Activated CD4-positive, alpha-beta memory T cell treated with anti-CD3 and anti-CD28 coated beads, Interleukin-2, amount 10 ng/mL, durations not matched to agents 7 days and 5 days (primary cell): Measurements from ENCODE around the gene PSTPIP1. TPM values are rescaled to one million over a fixed set of nuclear protein-coding genes. Genes with fewer than 3 reads are reported as not detected.
A peak's percentile ranks its signal among the peaks of the same experiment; 100 is the strongest.

Experiments
- CTCF ChIA-PET: fragments of 350-600 bp; sonication (Branson Sonifier 250); formaldehyde crosslinking; loops from one replicate; lab custom pipeline; 2021; ENCODE audit warnings: antibody characterized with exemption, inconsistent platforms; lab: Charles Lee
- POLR2A ChIA-PET: fragments of 350-600 bp; sonication (Branson Sonifier 250); formaldehyde crosslinking; loops from one replicate; lab custom pipeline; 2021; ENCODE audit warnings: antibody characterized with exemption; lab: Charles Lee
- DNase-seq: peaks from one replicate; pipeline ENCODE4 v3.0.0-alpha.2; 2020
- H3K27ac Mint-ChIP-seq: one replicate; pipeline ENCODE4 v1.8.0; 2021; ENCODE audit warnings: mild to moderate bottlenecking, mixed read lengths
- H3K27me3 Mint-ChIP-seq: one replicate; pipeline ENCODE4 v1.8.0; 2021; ENCODE audit warnings: mixed read lengths
- H3K36me3 Mint-ChIP-seq: one replicate; pipeline ENCODE4 v1.8.0; 2021; ENCODE audit warnings: low read depth, mixed read lengths
- H3K4me1 Mint-ChIP-seq: one replicate; pipeline ENCODE4 v1.8.0; 2021; ENCODE audit warnings: mixed read lengths
- H3K4me3 Mint-ChIP-seq: one replicate; pipeline ENCODE4 v1.8.0; 2021; ENCODE audit warnings: mild to moderate bottlenecking, mixed read lengths
- H3K9me3 Mint-ChIP-seq: one replicate; pipeline ENCODE4 v1.8.0; 2021; ENCODE audit warnings: mixed read lengths
- total RNA-seq, 2 experiments: library from RNA; stranded (reverse); gene quantifications; one replicate each; pipeline ENCODE4 v1.2.3, GENCODE V29; 2021

The PSTPIP1 gene
- total RNA-seq, 2 experiments from 2014 or later, result 181 to 187 TPM

DNA sequence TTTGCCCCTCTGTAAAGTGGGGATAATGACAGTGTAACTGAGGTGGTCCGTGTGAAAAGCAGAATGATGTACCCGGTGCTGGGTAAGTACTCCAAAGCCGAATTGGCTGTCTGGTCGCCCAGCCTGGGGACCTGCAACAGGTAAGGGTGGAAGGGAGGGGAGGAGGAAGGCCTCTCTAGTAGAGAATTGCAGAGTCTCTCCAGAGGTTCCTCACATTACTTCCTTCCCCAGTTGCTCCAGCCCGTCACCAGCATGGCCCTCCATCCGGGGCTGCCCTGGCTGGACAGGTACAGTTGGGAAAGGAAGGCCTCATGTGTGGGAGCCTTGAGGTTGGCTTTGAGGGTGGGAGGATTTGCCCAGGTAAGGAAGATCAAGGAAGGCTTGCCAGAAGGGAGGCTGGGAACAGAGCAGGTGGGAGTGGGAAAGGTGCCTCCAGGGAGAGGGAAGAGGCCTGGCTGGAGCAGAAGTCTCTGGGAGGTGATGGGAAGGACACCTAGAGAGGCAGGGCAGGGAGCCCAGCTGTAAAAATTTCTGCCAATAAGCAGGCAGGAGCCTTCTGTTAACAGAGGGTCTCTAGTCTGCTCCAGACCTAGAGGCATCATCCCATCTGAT, 1.7 kb upstream of the PSTPIP1 start:
- ChIA-PET POLR2A (interaction anchor here (2.7 to 7.4 kb wide), 7 partner anchors 10 to 62 kb away, joined by 12 to 188 read pairs (median 41); partner anchors contain the start of gene RCN2), CTCF (interaction anchor here (1.0 to 6.1 kb wide), 6 partner anchors 16 to 52 kb away, joined by 3 to 41 read pairs (median 10); no protein-coding TSS in a partner anchor)
- no peaks in the 10 kb centered on the region for H3K27me3 Mint-ChIP-seq

DNA sequence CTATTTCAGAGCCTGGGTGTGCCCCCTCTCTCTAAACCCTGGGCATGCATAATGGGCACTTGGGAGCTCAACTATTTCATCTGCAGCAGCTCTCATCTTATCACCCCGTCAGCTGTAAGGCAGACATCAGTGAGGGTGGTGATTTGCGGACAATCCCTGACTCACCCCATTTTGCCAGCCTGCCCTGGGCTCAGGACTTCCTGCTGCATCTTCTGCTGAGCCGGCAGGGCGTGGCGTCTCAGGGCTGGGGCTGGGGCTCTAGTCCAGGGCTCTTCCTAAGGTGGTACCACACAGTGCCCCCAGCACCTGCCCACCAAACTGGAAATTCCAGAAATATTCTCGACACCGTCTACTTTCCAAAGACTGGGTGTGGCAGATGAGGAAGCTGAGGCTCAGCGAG, 925 bp upstream of the PSTPIP1 start:
- Mint-ChIP-seq H3K4me3 (peak overlapping the region; percentile 92), H3K9me3 (no peaks in the 10 kb centered on the region), H3K27me3 (no peaks in the 10 kb centered on the region), H3K36me3 (peaks cover 31% of the 10 kb centered on the region), H3K4me1 (peaks cover 74% of the 10 kb centered on the region), H3K27ac (peak overlapping the region; percentile 98)
- ChIA-PET CTCF (interaction anchor here (1.0 to 6.1 kb wide), 6 partner anchors 17 to 53 kb away, joined by 3 to 41 read pairs (median 10); no protein-coding TSS in a partner anchor), POLR2A (interaction anchor here (0.7 to 7.4 kb wide), 9 partner anchors 10 to 1542 kb away, joined by 3 to 188 read pairs (median 37); partner anchors contain the start of genes RCN2 and SIN3A)
- peak; percentile 83 for DNase-seq

More for the DNA sequence above, 1.7 kb upstream of the PSTPIP1 start:
- Mint-ChIP-seq H3K9me3 (no peaks in the 10 kb centered on the region), H3K36me3 (peaks cover 25% of the 10 kb centered on the region), H3K4me1 (peaks cover 74% of the 10 kb centered on the region), H3K27ac (peak overlapping the region; percentile 98), H3K4me3 (no peak overlapping the region)
- DNase-seq, result no peak

DNA sequence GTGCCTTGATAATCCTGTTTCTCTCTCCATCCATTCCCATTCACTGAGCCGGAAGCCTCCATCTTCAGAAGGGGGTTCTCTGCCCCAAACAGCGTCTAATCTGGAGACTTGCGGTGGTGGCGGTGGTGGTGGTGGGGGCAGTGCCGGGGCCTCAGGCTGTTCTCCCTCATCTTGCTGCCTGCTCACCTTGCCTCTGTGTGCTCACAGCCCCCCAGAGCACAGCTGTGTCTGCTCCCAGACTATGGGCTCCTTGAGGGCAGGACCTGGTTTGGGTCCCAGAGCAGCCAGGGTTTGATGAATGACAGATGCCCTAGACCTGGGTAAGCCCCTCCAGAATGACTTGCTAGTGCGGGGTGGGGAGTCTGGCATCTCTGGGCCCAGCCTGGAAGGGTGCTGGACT, 430 bp upstream of the PSTPIP1 start:
- peak overlapping the region; percentile 98 for H3K27ac Mint-ChIP-seq
- H3K4me1 Mint-ChIP-seq, result peaks cover 75% of the 10 kb centered on the region
- peak overlapping the region; percentile 92 for H3K4me3 Mint-ChIP-seq
- ChIA-PET CTCF (interaction anchor here (0.8 to 6.1 kb wide), 8 partner anchors 13 to 53 kb away, joined by 3 to 41 read pairs (median 7); no protein-coding TSS in a partner anchor), POLR2A (interaction anchor here (0.7 to 7.4 kb wide), 15 partner anchors 8 to 1543 kb away, joined by 3 to 188 read pairs (median 12); partner anchors contain the start of genes RCN2 and SIN3A)
- no peaks in the 10 kb centered on the region for H3K9me3 Mint-ChIP-seq
- no peaks in the 10 kb centered on the region for H3K27me3 Mint-ChIP-seq
- H3K36me3 Mint-ChIP-seq, result peaks cover 36% of the 10 kb centered on the region
- no peak for DNase-seq

DNA sequence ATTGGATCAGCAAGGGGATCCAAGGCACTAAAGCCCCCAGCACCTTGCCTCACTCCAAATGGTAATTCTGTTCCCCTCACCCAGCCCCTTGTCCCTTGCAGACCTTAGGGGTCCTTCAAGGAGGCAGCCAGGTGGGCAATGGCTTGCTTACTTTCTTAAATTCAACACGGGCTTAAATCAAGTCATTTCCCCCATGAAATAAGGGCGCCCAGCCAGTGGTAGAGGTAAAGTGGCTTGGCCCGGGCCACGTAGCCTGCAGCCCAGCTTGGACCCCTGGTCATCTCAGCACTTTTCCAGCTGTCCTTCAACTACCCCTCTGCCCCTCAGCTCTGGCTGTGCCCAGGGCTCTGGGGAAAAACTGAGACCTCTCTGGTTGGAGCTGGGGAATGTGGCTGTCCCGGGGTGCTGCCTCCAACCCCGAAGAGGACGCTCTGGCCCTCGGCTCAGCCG, 1.2 kb downstream of the PSTPIP1 start:
- Mint-ChIP-seq H3K4me3 (peak overlapping the region; percentile 92), H3K27ac (peak overlapping the region; percentile 98), H3K9me3 (no peaks in the 10 kb centered on the region), H3K4me1 (peaks cover 78% of the 10 kb centered on the region), H3K27me3 (no peaks in the 10 kb centered on the region), H3K36me3 (peaks cover 51% of the 10 kb centered on the region)
- no peak for DNase-seq
- ChIA-PET POLR2A (interaction anchor here (0.8 to 7.4 kb wide), 13 partner anchors 8 to 92 kb away, joined by 3 to 188 read pairs (median 18); partner anchors contain the start of gene RCN2), CTCF (interaction anchor here (1.6 to 6.1 kb wide), 7 partner anchors 8 to 55 kb away, joined by 3 to 41 read pairs (median 13); no protein-coding TSS in a partner anchor)

DNA sequence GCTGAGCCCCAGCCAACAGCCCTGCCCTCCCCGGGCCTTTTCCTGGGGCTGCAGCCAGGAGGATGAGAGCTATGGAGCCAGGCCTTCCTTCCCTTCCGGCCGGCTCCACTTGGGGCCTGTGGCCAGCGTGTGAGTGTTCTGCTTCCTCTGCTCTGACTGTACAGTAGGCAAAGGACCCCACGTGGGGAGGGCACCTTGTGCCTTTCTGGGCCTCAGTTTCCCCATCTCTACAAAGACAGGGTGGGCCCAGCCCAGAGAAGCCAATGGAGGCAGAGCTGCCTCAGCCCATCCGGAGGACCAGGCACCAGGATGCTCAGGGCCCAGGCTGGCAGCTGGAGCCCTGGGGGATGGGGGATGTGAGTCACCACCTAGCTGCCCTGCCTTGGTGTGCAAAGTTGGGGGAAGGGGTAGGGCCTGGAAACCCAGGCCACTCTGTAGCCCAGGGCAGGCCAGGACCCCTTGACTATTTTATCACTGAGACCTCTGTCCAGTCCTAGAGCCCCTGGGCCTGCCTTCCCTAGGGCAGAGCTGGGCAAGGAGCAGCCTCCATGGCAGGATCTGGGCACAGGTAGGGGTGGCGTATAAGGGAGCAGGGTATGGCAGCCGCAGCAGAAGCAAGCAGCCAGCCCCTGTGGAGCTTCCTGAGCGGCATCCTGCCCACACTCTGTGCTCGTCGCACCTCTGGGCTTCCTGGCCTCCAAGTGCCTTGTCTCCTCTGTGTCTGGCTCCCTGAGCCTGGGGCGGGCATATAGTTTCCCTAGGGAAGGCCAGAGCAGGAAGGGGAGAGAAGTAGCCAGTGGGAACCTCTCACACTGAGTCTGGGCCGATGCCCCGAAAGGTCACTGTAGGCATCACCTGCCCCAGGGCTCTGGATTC, 1.8 kb downstream of the PSTPIP1 start:
- H3K4me1 Mint-ChIP-seq, result peaks cover 78% of the 10 kb centered on the region
- peak overlapping the region; percentile 98 for H3K27ac Mint-ChIP-seq
- H3K4me3 Mint-ChIP-seq, result peak overlapping the region; percentile 92
- CTCF ChIA-PET, result interaction anchor here (1.2 to 6.1 kb wide), 6 partner anchors 9 to 55 kb away, joined by 4 to 41 read pairs (median 17); no protein-coding TSS in a partner anchor
- H3K36me3 Mint-ChIP-seq, result peaks cover 56% of the 10 kb centered on the region
- H3K9me3 Mint-ChIP-seq, result no peaks in the 10 kb centered on the region
- no peaks in the 10 kb centered on the region for H3K27me3 Mint-ChIP-seq
- peak; percentile 74 for DNase-seq
- POLR2A ChIA-PET, result interaction anchor here (0.7 to 7.4 kb wide), 14 partner anchors 9 to 93 kb away, joined by 3 to 188 read pairs (median 6); partner anchors contain the start of gene RCN2

DNA sequence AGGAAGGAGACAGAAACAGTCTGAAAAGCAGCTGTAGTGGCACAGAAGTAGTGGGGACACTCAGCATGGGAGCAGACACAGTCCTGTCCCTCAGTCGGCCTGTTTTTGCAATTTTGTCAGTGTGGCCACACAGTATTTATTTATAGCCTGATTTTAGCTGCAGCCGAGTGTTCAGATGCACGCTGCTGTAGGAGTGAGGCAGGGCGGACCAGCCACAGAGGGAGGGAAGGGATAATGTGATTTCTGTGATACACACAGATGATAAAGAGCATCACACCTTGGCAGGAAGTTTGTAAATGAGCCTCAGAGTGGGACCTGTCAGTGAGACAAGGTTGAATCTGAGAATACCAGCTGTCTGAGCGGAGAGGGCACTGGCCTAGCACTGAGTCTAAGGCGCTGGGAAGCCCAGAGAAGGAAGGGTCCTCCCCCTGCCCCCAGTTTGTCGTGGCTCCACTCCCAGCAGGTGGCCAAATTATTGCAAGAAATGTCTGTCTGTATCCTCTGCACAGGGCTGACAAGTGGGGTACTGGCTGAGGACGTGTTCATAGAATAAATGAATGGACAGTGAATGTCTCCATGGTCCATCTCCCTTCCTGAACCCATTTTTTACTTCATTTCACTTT, 3.8 kb downstream of the PSTPIP1 start:
- H3K4me1 Mint-ChIP-seq, result peaks cover 80% of the 10 kb centered on the region
- H3K9me3 Mint-ChIP-seq, result no peaks in the 10 kb centered on the region
- H3K36me3 Mint-ChIP-seq, result peaks cover 68% of the 10 kb centered on the region
- H3K4me3 Mint-ChIP-seq, result peak overlapping the region; percentile 92
- CTCF ChIA-PET, result interaction anchor here (0.7 to 6.1 kb wide), 8 partner anchors 11 to 93 kb away, joined by 3 to 41 read pairs (median 10); no protein-coding TSS in a partner anchor
- POLR2A ChIA-PET, result interaction anchor here (4.0 to 7.4 kb wide), 5 partner anchors 9 to 24 kb away, joined by 41 to 188 read pairs (median 61); no protein-coding TSS in a partner anchor
- H3K27me3 Mint-ChIP-seq, result no peaks in the 10 kb centered on the region
- peak overlapping the region; percentile 98 for H3K27ac Mint-ChIP-seq
- DNase-seq, result no peak

DNA sequence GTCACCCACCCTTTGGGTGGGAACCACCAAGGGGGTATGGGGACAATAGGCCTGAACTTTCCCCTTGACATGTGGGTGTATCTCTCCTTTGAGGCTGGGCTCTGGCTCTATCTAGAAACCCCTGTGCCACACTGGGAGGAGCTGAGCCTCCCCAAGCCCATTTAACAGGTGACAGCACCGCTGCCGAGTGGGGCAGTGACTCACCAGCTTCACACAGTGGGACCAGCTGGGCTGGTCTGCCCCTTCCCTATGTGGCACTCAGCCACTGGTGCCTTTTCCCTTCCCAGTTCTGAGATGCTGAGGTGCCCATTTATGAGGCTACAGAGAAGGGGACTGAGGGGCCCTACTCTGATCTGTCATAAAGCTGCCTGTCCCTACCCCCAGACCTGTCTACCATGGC, 5.1 kb downstream of the PSTPIP1 start:
- no peaks in the 10 kb centered on the region for H3K27me3 Mint-ChIP-seq
- ChIA-PET CTCF (interaction anchor here (3.6 kb wide), 1 partner anchor 27 kb away, joined by 20 read pairs; no protein-coding TSS in a partner anchor), POLR2A (interaction anchor here (1.1 to 7.4 kb wide), 4 partner anchors 12 to 25 kb away, joined by 3 to 188 read pairs (median 32); no protein-coding TSS in a partner anchor)
- H3K27ac Mint-ChIP-seq, result peak overlapping the region; percentile 30
- H3K36me3 Mint-ChIP-seq, result peaks cover 78% of the 10 kb centered on the region
- H3K9me3 Mint-ChIP-seq, result no peaks in the 10 kb centered on the region
- no peak for DNase-seq
- peaks cover 80% of the 10 kb centered on the region for H3K4me1 Mint-ChIP-seq
- no peak overlapping the region for H3K4me3 Mint-ChIP-seq

DNA sequence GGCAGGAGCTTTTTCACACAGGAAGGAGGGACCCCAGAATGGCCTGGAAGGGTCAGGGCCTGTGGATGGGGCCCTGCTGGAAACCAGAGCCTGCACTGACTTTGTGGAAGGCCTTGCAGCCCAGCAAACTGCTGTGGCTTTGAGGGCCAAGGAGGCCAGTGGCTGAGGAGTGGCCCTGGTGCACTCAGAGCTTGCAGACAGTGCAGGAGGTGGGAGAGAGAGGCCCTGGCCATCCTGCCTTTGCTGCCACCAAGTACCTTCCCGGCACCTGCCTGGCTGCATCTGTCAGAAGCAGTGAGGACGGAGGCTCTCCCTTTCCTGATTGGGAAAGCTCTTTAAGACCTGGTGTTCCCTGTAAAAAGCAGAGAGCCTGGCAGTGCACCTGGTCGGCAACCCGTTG, 6.4 kb downstream of the PSTPIP1 start:
- CTCF ChIA-PET, result interaction anchor here (0.8 to 1.5 kb wide), 3 partner anchors 12 to 25 kb away, joined by 3 to 6 read pairs (median 3); no protein-coding TSS in a partner anchor
- no peaks in the 10 kb centered on the region for H3K27me3 Mint-ChIP-seq
- POLR2A ChIA-PET, result interaction anchor here (0.6 to 1.6 kb wide), 5 partner anchors 12 to 128 kb away, joined by 3 to 5 read pairs (median 3); no protein-coding TSS in a partner anchor

DNA sequence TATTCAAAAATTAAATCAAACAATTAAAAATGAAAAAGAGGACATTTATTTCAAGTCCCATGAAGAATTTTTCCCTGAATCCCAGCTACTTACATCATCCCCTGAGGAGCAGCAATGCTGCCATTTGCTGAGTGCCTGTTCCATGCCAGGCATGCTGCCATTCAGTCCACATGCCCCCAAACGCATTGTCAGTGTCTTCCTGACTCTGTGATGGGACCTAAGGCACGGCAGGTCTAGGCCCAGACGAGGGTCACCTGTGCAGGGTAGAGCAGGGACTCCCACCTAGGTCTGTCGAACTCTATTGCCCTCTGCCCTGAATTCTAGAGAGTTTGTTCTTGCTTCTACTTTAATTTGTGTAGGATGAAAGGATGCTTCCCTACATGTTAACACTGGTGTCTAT, 7.0 kb downstream of the PSTPIP1 start:
- H3K4me3 Mint-ChIP-seq, result peak overlapping the region; percentile 37
- no peaks in the 10 kb centered on the region for H3K27me3 Mint-ChIP-seq
- ChIA-PET CTCF (interaction anchor here (1.4 to 1.5 kb wide), 2 partner anchors 11 to 21 kb away, joined by 3 to 6 read pairs; no protein-coding TSS in a partner anchor), POLR2A (interaction anchor here (0.6 to 1.5 kb wide), 3 partner anchors 11 to 129 kb away, joined by 3 to 5 read pairs (median 3); no protein-coding TSS in a partner anchor)
- peaks cover 94% of the 10 kb centered on the region for H3K4me1 Mint-ChIP-seq
- peak overlapping the region; percentile 92 for H3K27ac Mint-ChIP-seq
- no peaks in the 10 kb centered on the region for H3K9me3 Mint-ChIP-seq
- DNase-seq, result no peak
- H3K36me3 Mint-ChIP-seq, result peaks cover 81% of the 10 kb centered on the region

More for the DNA sequence above, 6.4 kb downstream of the PSTPIP1 start:
- peak overlapping the region; percentile 78 for H3K27ac Mint-ChIP-seq
- peaks cover 92% of the 10 kb centered on the region for H3K4me1 Mint-ChIP-seq
- peaks cover 78% of the 10 kb centered on the region for H3K36me3 Mint-ChIP-seq
- H3K9me3 Mint-ChIP-seq, result no peaks in the 10 kb centered on the region
- H3K4me3 Mint-ChIP-seq, result peak overlapping the region; percentile 46
- no peak for DNase-seq

DNA sequence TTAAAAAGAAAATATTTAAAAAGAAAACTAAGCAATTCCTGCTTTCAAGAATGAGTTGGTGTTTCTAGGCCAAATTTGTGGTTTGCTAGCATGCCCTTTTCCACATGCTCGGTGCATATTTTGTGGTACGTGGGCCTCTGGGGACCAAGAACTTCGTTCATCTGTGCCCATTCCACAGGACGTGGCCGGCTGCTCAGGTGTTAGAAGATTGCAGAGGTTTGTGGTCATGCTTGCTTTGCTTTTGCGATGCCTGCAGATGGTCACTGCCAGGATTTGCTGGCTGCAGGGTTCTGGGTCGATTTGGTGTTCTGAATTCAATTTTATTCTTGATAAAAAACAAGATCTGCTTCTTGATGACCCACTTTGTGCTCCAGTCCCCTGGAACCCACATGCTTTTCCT, 7.5 kb downstream of the PSTPIP1 start:
- H3K9me3 Mint-ChIP-seq, result no peaks in the 10 kb centered on the region
- no peak for DNase-seq
- POLR2A ChIA-PET, result interaction anchor here (0.9 to 3.4 kb wide), 8 partner anchors 9 to 67 kb away, joined by 3 to 37 read pairs (median 5); partner anchors contain the start of gene PSTPIP1
- CTCF ChIA-PET, result interaction anchor here (1.5 to 1.8 kb wide), 3 partner anchors 13 to 29 kb away, joined by 5 to 6 read pairs (median 6); no protein-coding TSS in a partner anchor
- H3K27ac Mint-ChIP-seq, result peak overlapping the region; percentile 92
- H3K36me3 Mint-ChIP-seq, result peaks cover 79% of the 10 kb centered on the region
- H3K4me1 Mint-ChIP-seq, result peaks cover 93% of the 10 kb centered on the region
- no peaks in the 10 kb centered on the region for H3K27me3 Mint-ChIP-seq
- peak overlapping the region; percentile 65 for H3K4me3 Mint-ChIP-seq
